Effector CD8-positive, alpha-beta T cell (primary cell): Measurements from ENCODE around the gene TGOLN2.
"Not testable (repeated sequence)": the region's sequence is repeated elsewhere in the genome, so short reads cannot be mapped to it uniquely, and the experiment has no call there.

Experiments used
- DNase-seq: peaks from one replicate; lab custom pipeline; 2025; lab: John Stamatoyannopoulos, UW
- total RNA-seq, 4 experiments: gene quantifications; one replicate each; lab custom pipeline; 2026; lab: John Stamatoyannopoulos, UW

The TGOLN2 gene
- total RNA-seq = 213 to 303 (median 244) reads per million in 4 experiments

GRCh38 chr2:85327822-85328617 is at the start of gene TGOLN2:
Gene TGOLN2 (minus strand): TSS chr2:85327989. CDS start chr2:85327962, 27 bp downstream.
- DNase-seq = peak; percentile 88

- DNase-seq = no peak
Measured at GRCh38 chr2:85377083-85377482, 49.3 kb upstream of the TGOLN2 start.

DNA sequence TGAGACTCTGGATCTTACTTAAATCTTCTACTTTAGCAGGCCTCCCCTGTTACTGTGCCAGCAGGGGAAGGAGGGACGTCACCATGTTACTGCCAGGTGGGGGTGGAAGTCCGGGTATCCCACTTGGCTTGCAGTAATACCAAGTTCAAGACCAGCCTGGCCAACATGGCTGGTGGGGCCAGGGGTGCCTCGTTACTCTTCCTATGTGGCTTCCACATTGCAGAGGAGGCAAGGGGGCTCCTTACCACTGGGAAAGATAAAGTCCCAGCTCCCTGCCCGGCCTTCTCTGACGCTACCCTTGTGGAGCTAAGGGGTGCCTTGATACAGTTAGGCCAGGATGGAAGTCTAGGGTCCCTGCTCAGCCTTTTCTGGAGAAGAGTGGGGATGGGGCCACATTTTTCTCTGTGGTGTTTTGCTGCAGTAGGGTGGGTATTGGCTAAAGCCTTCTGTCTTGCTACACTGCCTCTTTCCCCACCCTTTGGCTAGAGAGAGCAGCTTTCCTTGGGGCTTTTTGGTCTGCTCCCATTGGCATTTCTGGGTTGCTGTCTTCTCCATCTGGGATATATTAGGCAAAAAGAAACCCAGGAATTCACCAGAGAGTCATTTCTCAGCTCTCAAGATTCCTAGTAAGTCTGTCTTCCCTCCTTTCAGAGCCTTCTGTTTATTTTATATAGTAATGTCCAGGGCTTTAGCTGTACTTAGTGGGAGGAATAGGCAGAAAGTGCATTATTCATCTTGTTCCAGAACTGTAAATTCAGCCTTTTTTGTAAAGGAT is 48.7 kb upstream of the TGOLN2 start:
- DNase-seq = no peak

DNA sequence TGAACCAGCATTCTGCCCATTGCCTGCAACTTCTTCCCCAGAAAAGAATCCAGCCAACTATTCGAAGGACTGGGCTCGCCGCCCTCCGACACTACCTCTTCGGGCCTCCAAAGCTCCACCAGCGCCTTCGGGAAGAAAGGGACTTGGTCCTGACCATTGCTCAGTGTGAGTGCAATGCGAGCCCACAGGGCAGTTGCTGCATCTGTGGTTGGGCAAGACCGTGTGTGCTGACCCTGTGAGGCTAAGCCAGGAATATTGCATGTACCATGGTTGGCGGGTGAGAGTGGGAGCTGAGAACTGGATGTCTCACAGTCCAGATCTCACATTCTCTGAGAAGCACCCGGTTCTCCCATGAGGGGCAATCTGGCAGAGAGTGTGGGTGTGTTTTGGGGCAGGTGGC is 43.3 kb upstream of the TGOLN2 start:
- no peak for DNase-seq

GRCh38 chr2:85369500-85369899 is 41.7 kb upstream of the TGOLN2 start:
- no peak for DNase-seq

DNA sequence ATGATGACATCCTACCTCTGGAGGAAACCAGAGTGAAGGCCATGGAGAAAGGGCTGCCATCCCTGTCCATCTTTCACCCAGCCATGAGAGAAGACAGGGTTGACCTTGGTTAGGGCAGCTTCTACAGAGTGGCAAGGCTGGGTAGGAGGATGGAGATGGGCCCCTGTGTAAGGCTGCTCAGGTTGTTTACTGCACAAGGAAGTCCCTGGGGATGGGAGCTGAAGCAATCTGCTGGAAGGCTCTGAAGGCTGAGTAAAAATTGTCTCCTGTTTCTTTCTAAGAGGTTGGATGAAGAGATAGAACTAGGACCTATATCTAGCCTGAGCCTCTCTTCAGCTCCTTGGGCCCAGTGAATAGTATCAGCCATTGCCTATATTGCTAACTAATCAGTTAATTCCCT is 41.1 kb upstream of the TGOLN2 start:
- no peak for DNase-seq

DNA sequence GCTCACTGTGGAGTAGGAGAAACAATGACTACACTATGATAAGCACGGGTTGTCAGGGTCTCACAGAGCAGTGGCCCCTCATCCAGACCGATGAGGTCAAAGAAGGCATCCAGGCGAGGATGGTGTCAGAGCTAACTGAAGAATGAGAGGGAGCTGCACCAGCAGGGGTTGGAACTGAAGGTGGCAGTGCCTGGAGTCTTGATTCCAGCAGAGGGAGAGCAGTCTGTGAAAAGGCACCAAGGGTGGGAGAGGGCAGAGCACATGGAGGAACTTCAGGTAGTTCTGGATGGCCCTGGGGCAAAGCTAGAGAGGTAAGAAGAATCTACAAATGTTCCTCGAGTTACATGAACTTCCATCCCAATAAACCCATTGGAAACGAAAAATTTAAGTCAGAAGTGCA is 39.4 kb upstream of the TGOLN2 start:
- no peak for DNase-seq

GRCh38 chr2:85362653-85363387 is 35.0 kb upstream of the TGOLN2 start:
- not testable (repeated sequence) for DNase-seq

- no peak for DNase-seq
Measured at GRCh38 chr2:85357736-85358135, 29.9 kb upstream of the TGOLN2 start.

- DNase-seq = no peak
Measured at GRCh38 chr2:85356186-85356585, 28.4 kb upstream of the TGOLN2 start.

DNA sequence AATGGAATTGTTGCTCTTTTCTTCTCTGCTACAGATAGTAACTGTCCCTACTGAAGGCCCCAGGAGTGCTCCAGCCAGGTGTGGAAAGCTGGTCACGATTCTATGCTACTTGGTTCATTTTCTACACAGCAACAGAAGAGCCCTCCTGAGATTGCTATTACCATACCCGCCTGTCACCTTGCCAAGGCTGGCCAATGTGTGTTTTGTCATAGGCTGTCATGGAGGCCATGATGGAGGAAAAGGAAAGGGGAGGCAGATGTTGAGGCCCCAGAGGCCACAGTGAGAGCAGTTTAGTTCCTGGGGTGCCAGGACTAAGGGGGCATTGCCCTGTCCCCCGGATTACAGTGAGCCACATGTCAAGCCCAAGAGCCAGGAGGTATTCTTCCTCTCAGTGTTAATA is 27.7 kb upstream of the TGOLN2 start:
- DNase-seq = no peak

GRCh38 chr2:85355073-85355410 is 27.3 kb upstream of the TGOLN2 start:
- no peak for DNase-seq

- DNase-seq = peak; percentile 97
Measured at GRCh38 chr2:85354286-85355072, 26.7 kb upstream of the TGOLN2 start, which contains the start of the genes ELMOD3 and RETSAT. Gene ELMOD3 (plus strand): TSS chr2:85354769. CDS start chr2:85357199, 2,430 bp downstream. Gene RETSAT (minus strand): TSS chr2:85354528. CDS start chr2:85354507, 21 bp downstream.

DNA sequence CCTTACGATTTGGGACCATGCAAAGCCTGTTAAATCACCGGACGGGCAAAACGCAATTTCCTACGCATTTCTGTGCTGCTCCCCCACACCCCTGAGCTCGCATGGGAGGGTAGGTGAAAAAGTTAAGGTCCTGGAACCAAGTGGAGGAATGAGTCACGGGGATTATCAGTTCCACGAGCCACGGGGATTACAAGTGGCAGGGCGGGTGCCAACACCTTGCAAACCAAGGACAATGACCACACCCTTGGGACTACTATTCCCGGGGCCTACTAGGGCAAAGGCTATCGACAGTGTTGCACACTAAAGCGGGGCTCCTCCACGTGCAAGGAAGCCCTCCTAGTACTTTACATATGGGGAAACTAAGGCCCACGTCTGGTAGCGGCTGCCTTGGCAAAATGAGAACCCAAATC is 26.1 kb upstream of the TGOLN2 start:
- DNase-seq = no peak

- DNase-seq = no peak
Measured at GRCh38 chr2:85347599-85347998, 19.8 kb upstream of the TGOLN2 start.

DNA sequence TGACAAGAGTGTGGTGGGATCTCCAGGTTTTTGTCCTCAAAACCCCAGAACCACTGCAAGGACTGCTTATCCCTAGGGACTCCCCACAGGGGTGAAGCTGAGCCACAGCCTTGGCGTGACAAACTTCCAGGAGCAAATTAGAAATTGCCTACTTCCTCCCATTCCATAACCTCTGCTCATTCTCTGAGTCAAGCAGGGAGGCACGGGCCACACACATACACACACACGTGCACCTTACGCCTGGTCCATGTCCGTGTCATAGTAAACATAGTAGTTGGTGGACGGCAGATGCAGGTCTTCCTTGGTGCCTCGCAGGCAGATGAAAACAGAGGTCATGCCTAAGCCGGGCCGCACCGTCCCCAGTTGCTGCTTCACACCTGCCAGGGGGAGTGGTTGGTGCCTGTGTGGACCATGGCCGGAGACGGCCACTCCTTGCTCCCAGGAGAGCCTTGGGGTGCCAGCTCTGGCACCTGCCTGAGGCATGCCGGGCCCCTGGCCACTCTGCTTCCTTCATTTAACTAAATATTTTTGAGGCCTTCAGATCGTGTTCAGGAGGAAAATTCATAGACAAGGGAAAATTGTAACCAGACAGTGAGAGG is 16.7 kb upstream of the TGOLN2 start:
- no peak for DNase-seq

- not testable (repeated sequence) for DNase-seq
Measured at GRCh38 chr2:85343207-85343895, 15.6 kb upstream of the TGOLN2 start.

DNA sequence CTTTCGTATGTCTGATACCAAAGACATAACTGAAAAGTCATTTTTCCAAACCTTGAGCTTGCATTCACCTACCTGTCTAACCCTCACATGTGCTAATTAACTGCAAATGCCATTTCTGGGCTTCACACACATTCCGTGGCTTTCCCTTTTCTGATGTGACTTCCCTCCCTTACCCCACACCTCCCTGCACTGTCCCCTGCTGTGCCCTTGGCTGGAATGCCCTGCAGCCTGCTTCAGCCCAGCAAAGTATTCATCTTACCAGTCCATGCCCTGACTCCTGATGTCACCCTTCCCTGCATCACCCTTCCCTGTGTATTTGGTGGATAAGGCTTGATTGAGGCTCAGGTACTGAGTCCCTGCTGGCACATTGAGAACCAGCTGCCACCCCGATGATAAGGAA is 14.4 kb upstream of the TGOLN2 start:
- no peak for DNase-seq

DNA sequence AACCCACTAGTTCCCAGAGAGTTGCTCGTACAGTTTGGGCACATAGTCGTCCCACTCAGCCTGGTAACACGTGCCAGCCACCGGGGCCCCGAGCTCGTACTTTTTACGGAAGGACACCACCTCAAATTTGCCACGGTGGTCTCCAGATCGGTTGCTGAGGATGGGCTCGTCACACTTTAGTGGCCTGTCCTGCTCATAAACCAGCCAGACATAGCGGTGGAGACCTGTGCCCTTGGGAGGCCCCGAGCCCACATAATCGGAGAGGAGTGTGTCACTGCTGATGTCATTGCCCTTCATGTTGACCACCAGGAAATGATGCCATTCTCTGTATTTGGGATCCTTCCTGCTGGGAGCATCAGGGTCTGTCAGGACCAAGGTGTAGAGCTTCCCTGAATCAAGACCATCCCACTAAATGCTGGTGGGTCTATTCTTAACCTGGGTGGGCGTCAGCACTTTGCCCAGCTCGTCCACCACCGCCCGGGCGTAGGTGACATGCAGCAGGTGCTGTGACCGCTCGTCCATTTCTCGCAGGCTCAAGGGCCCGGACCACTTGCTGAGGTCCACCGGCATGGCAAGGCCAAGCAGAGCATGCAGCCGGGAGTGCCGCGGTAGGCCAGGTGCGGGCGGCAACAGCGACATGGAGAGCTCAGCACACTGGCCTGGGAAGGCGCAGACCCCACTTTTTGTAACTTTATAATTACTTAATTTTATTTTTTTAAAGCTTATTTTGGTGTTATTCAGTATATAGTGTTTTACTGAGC is 13.7 kb upstream of the TGOLN2 start:
- DNase-seq = no peak
